GM12891 (cell line): ENCODE measurements around the gene TRAF1.

ENCODE experiments used
- POLR2A ChIP-seq: IDR thresholded peaks from 2 replicates; pipeline ENCODE4 v1.6.1; 2011; ENCODE audit warnings: low read depth, low read length, control low read depth
- POLR2AphosphoS5 ChIP-seq: IDR thresholded peaks from 2 replicates; pipeline ENCODE4 v1.6.1; 2011; ENCODE audit warnings: low read depth, low read length, control low read depth

DNA sequence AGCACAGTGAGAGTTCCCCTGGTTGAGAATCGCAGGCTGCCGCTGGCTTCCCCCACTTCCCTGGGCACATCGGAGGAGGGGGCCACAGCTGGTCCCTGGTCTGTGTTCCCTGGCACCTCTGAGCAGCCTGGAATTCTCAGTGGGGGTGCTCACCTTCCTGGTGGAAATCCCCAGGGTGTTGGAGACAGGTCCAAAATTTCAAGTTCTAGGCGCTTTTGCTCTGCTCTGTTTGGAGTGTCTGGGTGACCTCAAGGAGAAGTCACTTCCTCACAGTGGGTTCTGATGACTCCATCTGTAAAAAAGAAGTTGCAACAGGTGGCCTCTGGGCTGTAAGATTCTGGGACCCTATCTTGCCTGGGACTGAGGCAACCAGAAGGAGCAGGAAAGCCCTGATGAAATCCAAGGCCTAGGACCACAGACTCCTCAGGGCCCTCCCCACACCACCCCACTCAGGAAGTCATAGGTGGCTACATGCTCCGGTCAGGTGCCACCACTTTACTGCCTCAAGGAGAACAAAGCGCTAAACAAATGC, at the start of gene TRAF1:
- TF ChIP-seq POLR2A (peak; percentile 16; the same call in 1 of the 2 replicates), POLR2AphosphoS5 (no peak; the same call in 1 of the 2 replicates)
